Caco-2 (cell line): Measurements from ENCODE around the gene APP. TPM values are rescaled to one million over a fixed set of nuclear protein-coding genes. Genes with fewer than 3 reads are reported as not detected.

Experiments used
- BruUV-seq: library from RNA; stranded (reverse); fragments of 400-500 nt; replicated peaks from 2 replicates; lab custom pipeline; 2021; lab: Mats Ljungman, UMichigan
- CTCF ChIA-PET: fragments of 300-600 bp; sonication (Branson Sonifier 250); formaldehyde crosslinking; loops from one replicate; lab custom pipeline; 2022; ENCODE audit warnings: antibody characterized with exemption; lab: Charles Lee
- POLR2A ChIA-PET: fragments of 300-600 bp; sonication (Branson Sonifier 250); formaldehyde crosslinking; loops from one replicate; lab custom pipeline; 2022; ENCODE audit warnings: antibody characterized with exemption; lab: Charles Lee
- DNase-seq, 2 experiments: peaks; one replicate each; pipeline versions ENCODE4 v3.0.0 to v3.0.0-alpha.2; 2020 to 2022
- H3K27me3 ChIP-seq: replicated peaks from 2 replicates; pipeline ENCODE4 v1.6.0; 2011; ENCODE audit warnings: low read length; ENCODE audit not compliant: control insufficient read depth, insufficient read depth
- H3K36me3 ChIP-seq: 2 replicates; pipeline ENCODE4 v1.5.1; 2011; ENCODE audit warnings: low read length; ENCODE audit not compliant: control insufficient read depth, insufficient read depth
- H3K4me1 ChIP-seq: fragments of 250-450 bp; sonication (Bioruptor Pico); 2 replicates; pipeline ENCODE4 v1.5.1; 2020; ENCODE audit warnings: mild to moderate bottlenecking
- H3K4me3 ChIP-seq: 2 replicates; pipeline ENCODE4 v1.5.1; 2011; ENCODE audit warnings: low read depth, mild to moderate bottlenecking, control low read depth, low read length
- H3K9me3 ChIP-seq: fragments of 250-450 bp; sonication (Bioruptor Pico); 2 replicates; pipeline ENCODE4 v1.5.1; 2020; ENCODE audit warnings: mild to moderate bottlenecking, moderate library complexity
- H3K27ac Mint-ChIP-seq: one replicate; pipeline ENCODE4 v1.8.0; 2022; ENCODE audit warnings: mixed read lengths; ENCODE audit not compliant: unreplicated experiment
- H3K27me3 Mint-ChIP-seq: one replicate; pipeline ENCODE4 v1.8.0; 2022; ENCODE audit warnings: mixed read lengths; ENCODE audit not compliant: insufficient read depth, unreplicated experiment
- H3K36me3 Mint-ChIP-seq: one replicate; pipeline ENCODE4 v1.8.0; 2022; ENCODE audit warnings: mild to moderate bottlenecking, mixed read lengths; ENCODE audit not compliant: insufficient read depth, unreplicated experiment
- H3K4me1 Mint-ChIP-seq: one replicate; pipeline ENCODE4 v1.8.0; 2022; ENCODE audit warnings: low read depth, mixed read lengths; ENCODE audit not compliant: unreplicated experiment
- H3K4me3 Mint-ChIP-seq: one replicate; pipeline ENCODE4 v1.8.0; 2022; ENCODE audit warnings: mild to moderate bottlenecking, moderate library complexity, mixed read lengths; ENCODE audit not compliant: unreplicated experiment
- H3K9me3 Mint-ChIP-seq: one replicate; pipeline ENCODE4 v1.8.0; 2022; ENCODE audit warnings: mixed read lengths; ENCODE audit not compliant: unreplicated experiment
- CTCF ChIP-seq, 2 experiments: fragments of 200-600 bp in 1 of 2; IDR thresholded peaks; 1 replicate in 1 of 2; 2 replicates in 1 of 2; pipeline versions ENCODE4 v1.5.1 to v1.8.0; 2011 to 2022; ENCODE audit warnings: antibody characterized with exemption in 1 of 2, control low read depth in 1 of 2, inconsistent platforms in 1 of 2, low read depth in 1 of 2, low read length in 1 of 2, mild to moderate bottlenecking in 1 of 2, moderate library complexity in 1 of 2; ENCODE audit not compliant: insufficient read depth in 1 of 2, severe bottlenecking in 1 of 2, unreplicated experiment in 1 of 2
- intact Hi-C: fragments of 100-400 bp; cut with micrococcal nuclease; formaldehyde crosslinking; loops from one replicate; pipeline ENCODE4 v1.10.0; 2022; ENCODE audit not compliant: unreplicated experiment
- total RNA-seq: library from RNA; stranded (reverse); gene quantifications from 2 replicates; pipeline ENCODE4 v1.2.3, GENCODE V29; 2022

The APP gene
- total RNA-seq, 1 experiment from 2014 or later, result 331 TPM

GRCh38 chr21:25911730-25912401 is 258.7 kb downstream of the APP start:
- intact Hi-C loops, result no loop called here
- Histone ChIP-seq H3K9me3 (no peaks in the 10 kb centered on the region), H3K4me3 (no peak overlapping the region), H3K4me1 (no peaks in the 10 kb centered on the region), H3K36me3 (no peaks in the 10 kb centered on the region), H3K27me3 (no peaks in the 10 kb centered on the region)
- no TSS peak for BruUV-seq
- ChIA-PET POLR2A (no interaction called here), CTCF (no interaction called here)
- Mint-ChIP-seq H3K9me3 (no peaks in the 10 kb centered on the region), H3K4me1 (no peaks in the 10 kb centered on the region), H3K36me3 (peaks cover 16% of the 10 kb centered on the region), H3K27ac (no peak overlapping the region), H3K27me3 (no peaks in the 10 kb centered on the region), H3K4me3 (no peak overlapping the region)
- no peak for DNase-seq
- no peak for TF ChIP-seq CTCF (IDR thresholded peaks at IDR 0.05; ENCODE audit: insufficient read depth in 1 of 2, low read depth in 1 of 2, low read length in 1 of 2, severe bottlenecking in 1 of 2, unreplicated experiment in 1 of 2)

GRCh38 chr21:25910809-25911208 is 259.8 kb downstream of the APP start:
- Histone ChIP-seq H3K36me3 (no peaks in the 10 kb centered on the region), H3K27me3 (no peaks in the 10 kb centered on the region), H3K4me1 (no peaks in the 10 kb centered on the region), H3K9me3 (no peaks in the 10 kb centered on the region), H3K4me3 (no peak overlapping the region)
- no peaks in the 10 kb centered on the region for H3K27me3 Mint-ChIP-seq
- ChIA-PET CTCF (no interaction called here), POLR2A (no interaction called here)
- no peak for TF ChIP-seq CTCF (IDR thresholded peaks at IDR 0.05; ENCODE audit: insufficient read depth in 1 of 2, low read depth in 1 of 2, low read length in 1 of 2, severe bottlenecking in 1 of 2, unreplicated experiment in 1 of 2)
- intact Hi-C loops, result no loop called here
- BruUV-seq, result no TSS peak
- H3K9me3 Mint-ChIP-seq, result no peaks in the 10 kb centered on the region
- no peak overlapping the region for H3K27ac Mint-ChIP-seq
- H3K4me3 Mint-ChIP-seq, result no peak overlapping the region
- DNase-seq, result no peak
- peaks cover 13% of the 10 kb centered on the region for H3K36me3 Mint-ChIP-seq
- no peaks in the 10 kb centered on the region for H3K4me1 Mint-ChIP-seq

- no TSS peak for BruUV-seq
- no peaks in the 10 kb centered on the region for H3K27me3 ChIP-seq
- Mint-ChIP-seq H3K4me3 (no peak overlapping the region), H3K4me1 (no peaks in the 10 kb centered on the region), H3K36me3 (peaks cover 20% of the 10 kb centered on the region), H3K27ac (no peak overlapping the region), H3K27me3 (no peaks in the 10 kb centered on the region), H3K9me3 (no peaks in the 10 kb centered on the region)
- TF ChIP-seq CTCF (IDR thresholded peaks at IDR 0.05; ENCODE audit: insufficient read depth in 1 of 2, low read depth in 1 of 2, low read length in 1 of 2, severe bottlenecking in 1 of 2, unreplicated experiment in 1 of 2), result no peak
- ChIA-PET CTCF (no interaction called here), POLR2A (no interaction called here)
- no peaks in the 10 kb centered on the region for H3K4me1 ChIP-seq
- H3K9me3 ChIP-seq, result no peaks in the 10 kb centered on the region
- no peak overlapping the region for H3K4me3 ChIP-seq
- no peaks in the 10 kb centered on the region for H3K36me3 ChIP-seq
- intact Hi-C loops, result no loop called here
- no peak for DNase-seq
Measured at GRCh38 chr21:25909341-25909740, 261.2 kb downstream of the APP start.
